ENCODE data around the gene GSTP1. TPM values are rescaled to one million over a fixed set of nuclear protein-coding genes. Genes with fewer than 3 reads are reported as not detected.

GSTP1 gene
- total and polyA plus RNA-seq, 9 of the 15 experiments (the other 6 are each of a cell fraction or from before 2014, with no cell fraction given), result 592 to 2,150 (median 1,204) TPM

GRCh38 chr11:67583247-67584204 lies at the start of gene GSTP1 (continued):
- TF ChIP-seq RBBP5 (IDR thresholded peaks at IDR 0.05; ENCODE audit: borderline replicate concordance, insufficient read depth, low read length, poor library complexity, severe bottlenecking), result peak; percentile 67
- peak; percentile 95 for TF ChIP-seq POLR2H (tag; IDR thresholded peaks at IDR 0.05; ENCODE audit: low read depth)
- no peak for TF ChIP-seq SNRNP70 (optimal IDR thresholded peaks at IDR 0.05; ENCODE audit: low read depth, low read length)
- TF ChIP-seq ZKSCAN3 (CRISPR knock-in tag; IDR thresholded peaks at IDR 0.05), result no peak
- TF ChIP-seq ZNF324 (CRISPR knock-in tag; IDR thresholded peaks at IDR 0.05), result no peak
- peak; percentile 74 for TF ChIP-seq SP1 (CRISPR knock-in tag; IDR thresholded peaks at IDR 0.05)
- no peak for TF ChIP-seq ZNF280B (CRISPR knock-in tag; IDR thresholded peaks at IDR 0.05)
- TF ChIP-seq SMAD1 (IDR thresholded peaks at IDR 0.05; ENCODE audit: low read depth, low read length, partially characterized antibody), result peak; percentile 82
- 0 out of 4 replicates have a peak, but pooled peaks of 1 of the 2 experiments have one; percentile 22 for TF ChIP-seq HDAC1 (IDR thresholded peaks at IDR 0.05)
- no peak for TF ChIP-seq MXI1 (IDR thresholded peaks at IDR 0.05; ENCODE audit: low read depth, low read length)
- no peak for TF ChIP-seq HDAC2 (IDR thresholded peaks at IDR 0.05)
- peak; percentile 77; the same call in 1 of the 2 replicates for TF ChIP-seq MYC (IDR thresholded peaks at IDR 0.05; ENCODE audit: low read depth, low read length)
- TF ChIP-seq MYC (CRISPR knock-in tag; IDR thresholded peaks at IDR 0.05; ENCODE audit: borderline replicate concordance, low read depth), result no peak
- no peak for TF ChIP-seq NR2C1 (IDR thresholded peaks at IDR 0.05)
- no peak for TF ChIP-seq NR2C1 (tag; IDR thresholded peaks at IDR 0.05)
- TF ChIP-seq PHF8 (IDR thresholded peaks at IDR 0.05; ENCODE audit: borderline replicate concordance, low read length), result peak; percentile 92; the same call in 1 of the 2 replicates
- no peak for TF ChIP-seq PBX2 (CRISPR knock-in tag; IDR thresholded peaks at IDR 0.05; ENCODE audit: low read depth)
- no peak for TF ChIP-seq PBX2 (tag; conservative IDR thresholded peaks at IDR 0.05; ENCODE audit: low read depth)
- no peak for TF ChIP-seq ZNF589 (CRISPR knock-in tag; IDR thresholded peaks at IDR 0.05; ENCODE audit: low read depth)
- TF ChIP-seq VEZF1 (CRISPR knock-in tag; IDR thresholded peaks at IDR 0.05), result peak; percentile 57; the same call in 1 of the 2 replicates
- TF ChIP-seq GABPB1 (CRISPR knock-in tag; IDR thresholded peaks at IDR 0.05), result peak; percentile 51; the same call in 1 of the 2 replicates
- TF ChIP-seq FOXM1 (IDR thresholded peaks at IDR 0.05; ENCODE audit: low read depth), result no peak
- no peak for TF ChIP-seq FOXM1 (CRISPR knock-in tag; IDR thresholded peaks at IDR 0.05; ENCODE audit: low read depth)
